ENCODE data around the gene LAMC1. TPM values are rescaled to one million over a fixed set of nuclear protein-coding genes. Genes with fewer than 3 reads are reported as not detected.
A peak's percentile ranks its signal among the peaks of the same experiment; 100 is the strongest.
"Not testable (repeated sequence)": the region's sequence is repeated elsewhere in the genome, so short reads cannot be mapped to it uniquely, and the experiment has no call there.

LAMC1 gene
- total and polyA plus RNA-seq, 10 of the 15 experiments (the other 5 are each of a cell fraction or from before 2014, with no cell fraction given), result 4.6 to 51.4 (median 25.6) TPM

DNA sequence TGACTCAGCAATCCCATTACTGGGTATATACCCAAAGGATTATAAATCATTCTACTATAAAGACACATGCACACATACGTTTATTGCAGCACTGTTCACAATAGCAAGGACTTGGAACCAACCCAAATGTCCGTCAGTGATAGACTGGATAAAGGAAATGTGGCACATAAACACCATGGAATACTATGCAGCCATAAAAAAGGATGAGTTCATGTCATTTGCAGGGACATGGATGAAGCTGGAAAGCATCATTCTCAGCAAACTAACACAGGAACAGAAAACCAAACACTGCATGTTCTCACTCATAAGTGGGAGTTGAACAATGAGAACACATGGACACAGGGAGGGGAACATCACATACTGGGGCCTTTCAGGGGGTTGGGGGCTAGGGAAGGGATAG, 43.2 kb downstream of the LAMC1 start:
- H3K4me2 ChIP-seq (ENCODE audit: control insufficient read depth, insufficient read depth); H3K79me2 ChIP-seq (ENCODE audit: control insufficient read depth, insufficient read depth, low read length); ATAC-seq; H3K27me3 ChIP-seq (replicated peaks in 1 of 2; ENCODE audit: control insufficient read depth in 2 of 2, insufficient read depth in 2 of 2, low read length in 1 of 2); H3K27ac ChIP-seq (ENCODE audit: control insufficient read depth, insufficient read depth); H4K20me1 ChIP-seq (ENCODE audit: control insufficient read depth, insufficient read depth); H3K9me3 ChIP-seq (replicated peaks; ENCODE audit: control insufficient read depth, insufficient read depth, low read length); H3K4me3 ChIP-seq; DNase-seq (ENCODE audit: low read depth, low spot score); in situ Hi-C loops (cut with MboI); H2AFZ ChIP-seq (ENCODE audit: control insufficient read depth, low read depth, low read length); H3K9ac ChIP-seq (ENCODE audit: control insufficient read depth, insufficient read depth, low read length); FAIRE-seq; H3K36me3 ChIP-seq (ENCODE audit: control insufficient read depth in 2 of 2, insufficient read depth in 2 of 2, low read length in 1 of 2); BruUV-seq (replicated peaks); intact Hi-C loops (cut with micrococcal nuclease; ENCODE audit: unreplicated experiment): not testable (repeated sequence)
- ChIA-PET POLR2A (interaction anchor here (1.1 to 1.2 kb wide), 2 partner anchors 14 to 18 kb away, joined by 3 read pairs; no protein-coding TSS in a partner anchor), RAD21 (ENCODE audit: unreplicated experiment) (interaction anchor here (0.8 to 7.2 kb wide), 3 partner anchors 20 to 40 kb away, joined by 3 to 104 read pairs (median 3); no protein-coding TSS in a partner anchor), CTCF (interaction anchor here (0.8 to 1.4 kb wide), 5 partner anchors 15 to 104 kb away, joined by 3 read pairs; no protein-coding TSS in a partner anchor), SMC1A (ENCODE audit: uncharacterized antibody, unreplicated experiment) (interaction anchor here (1.1 to 2.0 kb wide), 6 partner anchors 10 to 104 kb away, joined by 3 to 7 read pairs (median 4); no protein-coding TSS in a partner anchor)
- peaks cover 10% of the 10 kb centered on the region; the same call in 1 of the 2 replicates for H3K4me1 ChIP-seq (ENCODE audit: control insufficient read depth, insufficient read depth, low read length)
- 75% methylated on average over 2 of the region's 2 CpGs for WGBS (ENCODE audit: insufficient coverage, insufficient replicate concordance, low lambda C conversion rate, missing lambda C conversion rate)

DNA sequence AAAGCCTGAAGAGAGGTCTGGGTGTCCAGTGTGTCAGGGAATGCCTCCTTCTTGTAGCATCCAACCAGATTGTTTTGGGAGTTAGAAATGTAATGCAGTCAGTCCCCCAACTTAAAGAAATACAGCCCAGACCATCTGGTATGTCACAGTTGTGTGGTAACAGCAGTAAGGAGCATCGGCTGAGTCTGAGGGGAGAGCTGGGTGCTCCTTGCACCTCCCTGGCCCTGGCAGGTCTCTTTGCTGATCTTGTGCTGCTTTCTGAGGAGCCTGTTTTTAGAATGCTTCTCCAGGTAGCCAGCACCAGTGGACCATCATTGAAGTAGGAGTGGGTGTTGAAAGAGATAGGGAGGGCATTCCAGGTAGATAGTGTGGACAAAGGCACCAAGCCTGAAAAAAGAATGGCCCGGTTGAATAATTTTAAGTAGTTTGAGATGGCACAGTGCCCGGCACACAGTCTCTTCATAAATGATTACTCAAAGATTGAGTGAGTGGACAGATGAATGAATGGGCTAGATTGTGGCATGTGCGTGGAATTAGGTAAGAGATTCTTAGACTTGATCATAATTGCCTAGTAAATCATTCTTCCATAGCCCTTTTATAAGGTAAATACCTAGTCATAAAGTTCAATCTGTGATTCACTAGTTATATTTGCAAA, 46.5 kb downstream of the LAMC1 start:
- H3K4me3 ChIP-seq, result no peak overlapping the region
- no peaks in the 10 kb centered on the region for H3K27me3 ChIP-seq (replicated peaks in 1 of 2; ENCODE audit: control insufficient read depth in 2 of 2, insufficient read depth in 2 of 2, low read length in 1 of 2)
- ATAC-seq (peak; percentile 5; the same call in 1 of the 3 replicates), DNase-seq (ENCODE audit: low read depth, low spot score) (no peak), FAIRE-seq (no peak)
- whole genome bisulfite sequencing (ENCODE audit: insufficient coverage, insufficient replicate concordance, low lambda C conversion rate, missing lambda C conversion rate), result 96% methylated on average over 4 of the region's 4 CpGs
- ChIA-PET SMC1A (ENCODE audit: uncharacterized antibody, unreplicated experiment) (interaction anchor here (0.7 to 5.8 kb wide), 13 partner anchors 12 to 113 kb away, joined by 3 to 92 read pairs (median 6); no protein-coding TSS in a partner anchor), CTCF (interaction anchor here (0.7 to 6.8 kb wide), 12 partner anchors 10 to 207 kb away, joined by 3 to 99 read pairs (median 5); no protein-coding TSS in a partner anchor), RAD21 (ENCODE audit: unreplicated experiment) (interaction anchor here (1.0 to 7.2 kb wide), 7 partner anchors 22 to 158 kb away, joined by 3 to 104 read pairs (median 25); no protein-coding TSS in a partner anchor), POLR2A (interaction anchor here (0.8 to 4.1 kb wide), 3 partner anchors 19 to 42 kb away, joined by 3 to 21 read pairs (median 5); no protein-coding TSS in a partner anchor)
- H4K20me1 ChIP-seq (ENCODE audit: control insufficient read depth, insufficient read depth), result no peaks in the 10 kb centered on the region
- peak overlapping the region; percentile 82; the same call in 1 of the 2 replicates for H3K27ac ChIP-seq (ENCODE audit: control insufficient read depth, insufficient read depth)
- H2AFZ ChIP-seq (ENCODE audit: control insufficient read depth, low read depth, low read length), result no peak overlapping the region
- no peak overlapping the region for H3K9ac ChIP-seq (ENCODE audit: control insufficient read depth, insufficient read depth, low read length)
- no peaks in the 10 kb centered on the region; the same call in 2 of the 3 replicates for H3K9me3 ChIP-seq (replicated peaks; ENCODE audit: control insufficient read depth, insufficient read depth, low read length)
- TF ChIP-seq, protein P1, sequence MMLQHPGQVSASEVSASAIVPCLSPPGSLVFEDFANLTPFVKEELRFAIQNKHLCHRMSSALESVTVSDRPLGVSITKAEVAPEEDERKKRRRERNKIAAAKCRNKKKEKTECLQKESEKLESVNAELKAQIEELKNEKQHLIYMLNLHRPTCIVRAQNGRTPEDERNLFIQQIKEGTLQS (IDR thresholded peaks at IDR 0.05; ENCODE audit: borderline replicate concordance, extremely low read depth, low read depth, low read length), result no peak
- TF ChIP-seq CREM (IDR thresholded peaks at IDR 0.05; ENCODE audit: low read depth), result no peak
- no peak for TF ChIP-seq JUND (IDR thresholded peaks at IDR 0.05; ENCODE audit: low read depth, low read length)
- TF ChIP-seq, protein P2, sequence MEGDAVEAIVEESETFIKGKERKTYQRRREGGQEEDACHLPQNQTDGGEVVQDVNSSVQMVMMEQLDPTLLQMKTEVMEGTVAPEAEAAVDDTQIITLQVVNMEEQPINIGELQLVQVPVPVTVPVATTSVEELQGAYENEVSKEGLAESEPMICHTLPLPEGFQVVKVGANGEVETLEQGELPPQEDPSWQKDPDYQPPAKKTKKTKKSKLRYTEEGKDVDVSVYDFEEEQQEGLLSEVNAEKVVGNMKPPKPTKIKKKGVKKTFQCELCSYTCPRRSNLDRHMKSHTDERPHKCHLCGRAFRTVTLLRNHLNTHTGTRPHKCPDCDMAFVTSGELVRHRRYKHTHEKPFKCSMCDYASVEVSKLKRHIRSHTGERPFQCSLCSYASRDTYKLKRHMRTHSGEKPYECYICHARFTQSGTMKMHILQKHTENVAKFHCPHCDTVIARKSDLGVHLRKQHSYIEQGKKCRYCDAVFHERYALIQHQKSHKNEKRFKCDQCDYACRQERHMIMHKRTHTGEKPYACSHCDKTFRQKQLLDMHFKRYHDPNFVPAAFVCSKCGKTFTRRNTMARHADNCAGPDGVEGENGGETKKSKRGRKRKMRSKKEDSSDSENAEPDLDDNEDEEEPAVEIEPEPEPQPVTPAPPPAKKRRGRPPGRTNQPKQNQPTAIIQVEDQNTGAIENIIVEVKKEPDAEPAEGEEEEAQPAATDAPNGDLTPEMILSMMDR (IDR thresholded peaks at IDR 0.05 in 2 of 3, conservative IDR thresholded peaks at IDR 0.05 in 1 of 3; ENCODE audit: control insufficient read depth in 2 of 3, extremely low read depth in 1 of 3, insufficient read depth in 1 of 3, low read depth in 3 of 3, low read length in 3 of 3), result no peak
- TF ChIP-seq CHD2 (IDR thresholded peaks at IDR 0.05; ENCODE audit: borderline replicate concordance, low read depth, low read length), result no peak
- TF ChIP-seq SUZ12 (IDR thresholded peaks at IDR 0.05; ENCODE audit: unreplicated experiment), result no peak
- TF ChIP-seq, protein P3, sequence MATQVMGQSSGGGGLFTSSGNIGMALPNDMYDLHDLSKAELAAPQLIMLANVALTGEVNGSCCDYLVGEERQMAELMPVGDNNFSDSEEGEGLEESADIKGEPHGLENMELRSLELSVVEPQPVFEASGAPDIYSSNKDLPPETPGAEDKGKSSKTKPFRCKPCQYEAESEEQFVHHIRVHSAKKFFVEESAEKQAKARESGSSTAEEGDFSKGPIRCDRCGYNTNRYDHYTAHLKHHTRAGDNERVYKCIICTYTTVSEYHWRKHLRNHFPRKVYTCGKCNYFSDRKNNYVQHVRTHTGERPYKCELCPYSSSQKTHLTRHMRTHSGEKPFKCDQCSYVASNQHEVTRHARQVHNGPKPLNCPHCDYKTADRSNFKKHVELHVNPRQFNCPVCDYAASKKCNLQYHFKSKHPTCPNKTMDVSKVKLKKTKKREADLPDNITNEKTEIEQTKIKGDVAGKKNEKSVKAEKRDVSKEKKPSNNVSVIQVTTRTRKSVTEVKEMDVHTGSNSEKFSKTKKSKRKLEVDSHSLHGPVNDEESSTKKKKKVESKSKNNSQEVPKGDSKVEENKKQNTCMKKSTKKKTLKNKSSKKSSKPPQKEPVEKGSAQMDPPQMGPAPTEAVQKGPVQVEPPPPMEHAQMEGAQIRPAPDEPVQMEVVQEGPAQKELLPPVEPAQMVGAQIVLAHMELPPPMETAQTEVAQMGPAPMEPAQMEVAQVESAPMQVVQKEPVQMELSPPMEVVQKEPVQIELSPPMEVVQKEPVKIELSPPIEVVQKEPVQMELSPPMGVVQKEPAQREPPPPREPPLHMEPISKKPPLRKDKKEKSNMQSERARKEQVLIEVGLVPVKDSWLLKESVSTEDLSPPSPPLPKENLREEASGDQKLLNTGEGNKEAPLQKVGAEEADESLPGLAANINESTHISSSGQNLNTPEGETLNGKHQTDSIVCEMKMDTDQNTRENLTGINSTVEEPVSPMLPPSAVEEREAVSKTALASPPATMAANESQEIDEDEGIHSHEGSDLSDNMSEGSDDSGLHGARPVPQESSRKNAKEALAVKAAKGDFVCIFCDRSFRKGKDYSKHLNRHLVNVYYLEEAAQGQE (IDR thresholded peaks at IDR 0.05; ENCODE audit: low read depth, low read length), result no peak
- H3K79me2 ChIP-seq (ENCODE audit: control insufficient read depth, insufficient read depth, low read length), result peaks cover 7% of the 10 kb centered on the region
- H3K4me2 ChIP-seq (ENCODE audit: control insufficient read depth, insufficient read depth), result no peak overlapping the region
- H3K4me1 ChIP-seq (ENCODE audit: control insufficient read depth, insufficient read depth, low read length), result peaks cover 27% of the 10 kb centered on the region; the same call in 1 of the 2 replicates
- intact Hi-C loops (cut with micrococcal nuclease; ENCODE audit: unreplicated experiment), result loop anchor here (2.0 kb wide), 1 partner anchor 45 kb away; no protein-coding TSS in a partner anchor
- no peaks in the 10 kb centered on the region for H3K36me3 ChIP-seq (ENCODE audit: control insufficient read depth in 2 of 2, insufficient read depth in 2 of 2, low read length in 1 of 2)
- in situ Hi-C loops (cut with MboI), result no loop called here
- BruUV-seq (replicated peaks), result no TSS peak
